Cardiac fibroblast (primary cell): ENCODE data around the gene UGT1A7.

Source experiments
- DNase-seq, 2 donors: peaks; one replicate each; pipeline versions ENCODE4 v3.0.0 to v3.0.0-alpha.2; 2010; ENCODE audit warnings: low read depth in 2 of 2
- H3K4me3 ChIP-seq, 2 donors: replicated peaks in 1 of 2; 1 replicate in 1 of 2; 2 replicates in 1 of 2; pipeline ENCODE4 v1.5.1; 2011; ENCODE audit warnings: low read depth in 2 of 2, low read length in 2 of 2, mild to moderate bottlenecking in 2 of 2, moderate library complexity in 1 of 2
- TF ChIP-seq, protein P1 (sequence below): IDR thresholded peaks from one replicate; pipeline ENCODE4 v1.5.1; 2011; ENCODE audit warnings: low read depth, mild to moderate bottlenecking, low read length, inconsistent platforms

UGT1A7 gene

DNA sequence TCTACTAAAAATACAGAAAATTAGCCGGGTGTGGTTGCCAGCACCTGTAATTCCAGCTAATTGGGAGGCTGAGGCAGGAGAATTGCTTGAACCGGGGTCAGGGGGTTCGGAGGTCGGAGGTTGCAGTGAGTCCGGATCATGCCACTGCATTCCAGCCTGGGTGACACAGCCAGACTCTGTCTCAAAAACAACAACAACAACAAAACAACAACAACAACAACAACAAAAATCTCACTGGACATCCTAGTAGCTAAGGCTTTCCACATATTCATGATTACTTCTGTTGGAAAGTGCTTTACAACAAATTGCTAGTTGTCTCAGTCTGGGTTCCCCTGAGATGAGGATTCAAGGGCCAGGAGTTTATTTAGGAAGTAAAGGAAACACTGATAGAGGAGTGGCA is 92.2 kb downstream of the UGT1A7 start:
- no peak for DNase-seq
- TF ChIP-seq, protein P1, sequence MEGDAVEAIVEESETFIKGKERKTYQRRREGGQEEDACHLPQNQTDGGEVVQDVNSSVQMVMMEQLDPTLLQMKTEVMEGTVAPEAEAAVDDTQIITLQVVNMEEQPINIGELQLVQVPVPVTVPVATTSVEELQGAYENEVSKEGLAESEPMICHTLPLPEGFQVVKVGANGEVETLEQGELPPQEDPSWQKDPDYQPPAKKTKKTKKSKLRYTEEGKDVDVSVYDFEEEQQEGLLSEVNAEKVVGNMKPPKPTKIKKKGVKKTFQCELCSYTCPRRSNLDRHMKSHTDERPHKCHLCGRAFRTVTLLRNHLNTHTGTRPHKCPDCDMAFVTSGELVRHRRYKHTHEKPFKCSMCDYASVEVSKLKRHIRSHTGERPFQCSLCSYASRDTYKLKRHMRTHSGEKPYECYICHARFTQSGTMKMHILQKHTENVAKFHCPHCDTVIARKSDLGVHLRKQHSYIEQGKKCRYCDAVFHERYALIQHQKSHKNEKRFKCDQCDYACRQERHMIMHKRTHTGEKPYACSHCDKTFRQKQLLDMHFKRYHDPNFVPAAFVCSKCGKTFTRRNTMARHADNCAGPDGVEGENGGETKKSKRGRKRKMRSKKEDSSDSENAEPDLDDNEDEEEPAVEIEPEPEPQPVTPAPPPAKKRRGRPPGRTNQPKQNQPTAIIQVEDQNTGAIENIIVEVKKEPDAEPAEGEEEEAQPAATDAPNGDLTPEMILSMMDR: no peak
- no peak overlapping the region for H3K4me3 ChIP-seq

DNA sequence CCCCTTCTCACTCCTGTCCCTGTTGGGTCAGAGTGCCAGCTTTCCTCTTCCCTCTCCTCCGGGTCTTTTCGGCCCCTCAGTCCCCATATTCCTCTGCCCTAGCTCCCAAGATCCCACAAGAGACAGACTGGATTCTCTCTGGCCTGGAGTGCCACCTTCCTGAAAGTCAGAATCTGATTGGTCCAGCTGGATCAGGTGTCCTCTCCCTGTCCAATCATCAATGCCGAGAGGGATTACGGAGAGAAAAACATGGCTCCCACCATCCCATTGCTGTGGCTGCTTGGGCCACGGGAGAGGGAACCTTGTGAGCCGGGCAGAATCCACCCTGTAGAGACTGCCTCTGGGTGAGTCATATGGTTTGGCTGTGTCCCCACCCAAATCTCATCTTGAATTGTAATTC is 93.7 kb downstream of the UGT1A7 start:
- no peak for DNase-seq
- H3K4me3 ChIP-seq: no peak overlapping the region
- TF ChIP-seq, protein P1: no peak

DNA sequence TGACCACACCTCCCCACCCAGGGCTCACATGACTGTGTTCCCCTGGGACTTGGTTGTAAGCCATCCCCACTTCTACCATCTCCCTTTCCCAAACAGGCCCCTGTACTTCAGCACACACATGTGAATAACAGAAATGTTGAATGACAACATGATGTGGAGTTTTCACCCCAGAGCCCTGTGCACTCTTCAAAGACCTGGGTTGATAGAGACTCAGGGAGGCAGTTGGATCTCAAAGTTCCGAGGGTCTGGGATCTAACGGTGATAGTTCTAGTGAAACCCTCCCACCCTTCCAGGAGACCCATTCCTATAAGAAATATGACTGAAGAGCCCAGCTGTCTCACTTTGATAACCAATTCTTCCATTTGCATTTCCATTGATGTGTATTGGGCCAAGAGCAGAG is 96.3 kb downstream of the UGT1A7 start, which contains the start of gene MROH2A:
Gene MROH2A, plus strand, starts transcription at position 301 of the 400 bp plus-strand sequence. CDS start 1,029 bp downstream, outside the sequence.
- DNase-seq: no peak
- no peak within 1 kb of the TSS for H3K4me3 ChIP-seq
- TF ChIP-seq, protein P1: no peak

DNA sequence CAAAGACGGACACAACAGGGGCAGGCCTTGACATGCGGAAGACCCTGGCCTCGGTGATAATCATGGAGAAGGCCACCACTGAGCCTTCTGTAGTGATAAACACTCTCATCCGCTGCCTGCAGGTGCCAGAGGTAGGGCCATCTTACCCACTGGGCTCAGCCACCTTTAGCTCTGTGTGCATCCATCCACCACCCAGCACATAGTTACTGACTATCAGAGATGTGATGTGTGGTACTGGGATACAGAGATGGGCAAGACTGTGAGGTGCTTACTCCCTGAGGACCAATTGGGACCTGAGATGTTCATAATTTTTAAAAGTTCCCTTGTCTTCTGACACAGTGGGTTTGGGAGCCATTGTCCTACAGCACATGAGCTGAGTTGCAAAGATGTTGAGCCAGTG is 98.0 kb downstream of the UGT1A7 start:
- TF ChIP-seq, protein P1: no peak
- no peak overlapping the region for H3K4me3 ChIP-seq
- DNase-seq: no peak

DNA sequence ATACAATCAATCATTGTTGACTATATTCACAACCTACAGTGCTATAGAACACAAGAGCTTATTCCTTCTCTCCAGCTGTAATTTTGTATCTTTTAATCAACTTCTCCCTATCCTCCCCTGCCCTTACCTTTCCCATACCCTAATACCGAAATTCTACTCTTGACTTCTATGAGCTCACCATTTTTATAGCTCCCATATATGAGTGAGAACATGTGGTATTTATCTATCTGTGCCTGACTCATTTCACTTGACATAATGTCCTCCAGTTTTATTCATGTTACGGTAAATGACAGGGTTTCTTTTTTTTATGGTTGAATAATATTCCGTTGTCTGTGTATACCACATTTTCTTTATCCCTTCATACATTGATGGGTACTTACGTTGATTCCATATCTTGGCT is 99.1 kb downstream of the UGT1A7 start:
- TF ChIP-seq, protein P1: no peak
- H3K4me3 ChIP-seq: no peak overlapping the region

DNA sequence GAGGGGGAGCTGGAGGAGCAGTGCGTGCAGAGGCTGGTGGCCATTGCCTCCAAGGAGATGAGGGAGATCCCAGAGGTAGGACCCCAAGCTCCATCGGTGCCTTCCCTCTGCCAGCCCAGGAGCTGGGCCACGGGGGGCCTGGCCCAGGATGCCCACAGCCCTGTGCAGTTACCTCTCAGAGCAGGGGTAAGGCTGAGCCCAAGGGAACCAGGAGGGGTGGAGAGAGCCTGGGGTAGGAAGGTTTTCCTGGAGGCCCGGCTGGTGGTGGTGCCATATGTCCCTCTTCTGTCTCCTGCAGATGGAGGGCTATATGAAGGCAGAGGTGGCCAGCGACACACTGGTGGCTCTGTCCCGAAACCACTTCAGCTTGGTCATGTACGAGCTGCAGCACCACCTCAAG is 107.9 kb downstream of the UGT1A7 start:
- DNase-seq: no peak
- no peak overlapping the region for H3K4me3 ChIP-seq
- TF ChIP-seq, protein P1: no peak

More for the DNA sequence above, 99.1 kb downstream of the UGT1A7 start:
- DNase-seq: no peak
